Measurements from ENCODE around the gene DNAJC8. TPM values are rescaled to one million over a fixed set of nuclear protein-coding genes. Genes with fewer than 3 reads are reported as not detected.

The DNAJC8 gene, protein sequence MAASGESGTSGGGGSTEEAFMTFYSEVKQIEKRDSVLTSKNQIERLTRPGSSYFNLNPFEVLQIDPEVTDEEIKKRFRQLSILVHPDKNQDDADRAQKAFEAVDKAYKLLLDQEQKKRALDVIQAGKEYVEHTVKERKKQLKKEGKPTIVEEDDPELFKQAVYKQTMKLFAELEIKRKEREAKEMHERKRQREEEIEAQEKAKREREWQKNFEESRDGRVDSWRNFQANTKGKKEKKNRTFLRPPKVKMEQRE
- total RNA-seq: 47.7 TPM

DNA sequence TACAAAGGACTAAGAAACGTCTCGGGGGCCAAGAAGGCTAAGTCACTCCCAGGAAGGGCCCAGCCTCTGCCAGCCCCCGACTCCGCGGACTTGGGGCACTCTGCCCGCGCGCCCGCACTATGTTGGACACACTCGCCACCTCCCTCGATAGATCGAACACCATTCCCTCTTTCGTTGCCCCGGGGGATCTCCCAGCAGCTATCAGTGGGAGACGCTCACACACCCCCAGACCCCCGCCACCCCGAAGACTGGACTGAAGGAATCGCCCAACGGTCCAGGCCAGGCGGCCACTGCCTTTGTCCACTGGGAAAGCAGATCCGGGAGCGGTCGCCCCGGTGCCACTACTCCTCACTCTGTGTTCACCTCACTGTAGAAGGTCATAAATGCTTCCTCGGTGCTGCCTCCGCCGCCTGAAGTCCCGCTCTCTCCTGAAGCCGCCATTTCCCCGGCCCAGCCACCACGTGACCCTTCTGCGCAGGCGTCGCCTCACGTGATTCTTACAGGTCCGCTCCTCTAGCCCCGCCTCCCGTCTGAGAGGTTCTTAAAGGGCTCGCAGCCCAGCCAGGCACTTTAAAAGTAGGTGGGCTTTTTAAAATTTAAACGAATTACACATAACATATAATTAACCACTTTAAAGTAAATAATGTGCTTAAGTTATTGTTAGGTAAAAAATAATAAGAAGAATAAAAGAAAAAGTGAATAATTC is at the start of gene DNAJC8:
Gene DNAJC8 (minus strand): TSS at position 472 of the 706 bp plus-strand sequence. CDS start 31 bp downstream, at position 441.

GRCh38 chr1:28259252-28259933 is 26.6 kb upstream of the DNAJC8 start, which contains the start of gene SESN2:
TSS of gene SESN2 (plus strand) at chr1:28259518. CDS start at chr1:28259848, 330 bp downstream.

DNA sequence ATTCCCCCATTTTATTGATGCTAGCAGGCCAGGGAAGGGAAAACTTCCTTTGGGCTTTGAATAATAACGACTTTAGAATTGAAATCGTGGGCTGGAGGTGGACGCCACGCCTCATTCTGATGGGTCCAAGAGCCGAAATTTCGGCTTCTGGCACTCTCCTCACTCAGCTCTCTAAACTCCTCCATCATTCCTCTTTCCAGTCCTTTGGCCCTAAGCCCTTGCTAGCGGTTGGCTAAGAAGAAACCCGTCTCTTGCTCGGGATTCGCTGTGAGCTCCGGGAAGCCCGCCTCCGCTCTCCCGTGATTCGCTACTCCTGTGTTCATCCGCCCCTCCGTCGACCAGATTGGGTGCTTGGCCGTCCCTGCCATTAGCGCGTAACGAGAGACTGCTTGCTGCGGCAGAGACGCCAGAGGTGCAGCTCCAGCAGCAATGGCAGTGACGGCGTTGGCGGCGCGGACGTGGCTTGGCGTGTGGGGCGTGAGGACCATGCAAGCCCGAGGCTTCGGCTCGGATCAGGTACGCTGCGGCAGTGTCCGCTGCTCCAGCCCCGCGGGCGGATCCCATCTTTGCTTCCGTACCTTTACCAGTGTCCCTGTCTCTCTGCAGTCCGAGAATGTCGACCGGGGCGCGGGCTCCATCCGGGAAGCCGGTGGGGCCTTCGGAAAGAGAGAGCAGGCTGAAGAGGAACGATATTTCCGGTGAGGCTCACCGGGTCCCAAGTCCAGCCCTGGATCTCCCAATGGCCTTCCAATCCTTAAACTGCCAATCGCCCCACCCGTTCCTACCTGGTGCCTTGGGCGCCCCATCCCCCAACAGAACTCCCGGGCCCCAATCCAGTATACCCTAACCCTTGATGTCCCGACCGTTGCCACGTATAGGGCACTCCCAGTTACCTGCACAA is 3.2 kb upstream of the DNAJC8 start, which contains the start of gene ATP5IF1:
Gene ATP5IF1 (plus strand): TSS at position 370 of the 901 bp plus-strand sequence. CDS start 60 bp downstream, at position 430.

DNA sequence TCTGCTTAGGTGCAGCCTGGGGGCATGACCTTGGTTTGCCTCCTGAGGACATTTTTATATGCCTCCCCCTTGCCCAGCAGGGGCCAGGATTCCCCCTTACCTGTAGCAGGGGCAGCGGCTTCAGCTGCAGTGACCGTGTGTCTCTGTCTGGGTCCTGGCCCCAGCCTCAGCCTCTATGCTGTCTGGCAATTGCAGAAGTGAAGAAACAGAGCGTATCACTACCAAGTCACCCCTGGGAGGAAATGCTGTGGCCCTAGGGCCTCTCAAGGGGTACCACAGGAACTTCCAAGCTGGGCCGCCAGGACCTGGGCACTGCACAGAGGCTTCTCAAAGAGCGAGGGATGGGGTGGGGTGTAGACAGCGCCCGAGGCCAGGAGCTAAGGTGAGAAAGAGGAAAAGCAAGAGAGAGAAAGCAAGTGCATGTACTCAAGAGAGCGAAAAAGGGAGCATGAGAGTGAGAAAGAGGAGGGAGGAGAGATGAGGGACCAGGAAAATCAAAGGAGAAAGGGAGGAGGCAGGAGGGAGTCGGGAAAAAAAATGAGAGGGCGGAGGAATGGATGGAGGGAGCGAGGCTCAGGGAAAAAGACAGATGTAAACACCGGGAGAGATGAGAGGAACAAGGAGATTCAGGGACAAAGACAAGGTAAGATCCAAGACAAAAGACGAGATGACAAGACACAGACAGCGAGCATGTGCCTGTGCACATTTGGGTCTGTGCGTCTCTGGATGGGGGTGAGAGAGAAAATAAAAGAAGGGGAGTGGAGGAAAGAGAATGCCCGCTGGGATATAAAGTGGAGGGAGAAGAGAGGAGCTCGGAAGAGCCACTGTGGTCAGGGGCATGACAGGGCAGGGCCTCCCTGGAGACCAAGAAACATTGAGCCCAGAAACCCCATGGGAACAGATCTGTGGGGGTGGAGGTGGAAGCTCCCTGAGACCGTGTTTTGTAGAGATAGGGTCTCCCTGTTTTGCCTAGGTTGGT is 56.0 kb downstream of the DNAJC8 start, which contains the start of gene PTAFR:
Gene PTAFR (minus strand): TSS at position 199 of the 979 bp plus-strand sequence. CDS start 25,669 bp downstream, outside the sequence.

Other genes starting within 250 kb of the DNAJC8 start
- 18.5 TPM for gene EYA3, start 144.4 kb downstream of the DNAJC8 start, total RNA-seq
- 2.0 TPM for gene PTAFR, start 56.3 kb downstream of the DNAJC8 start, total RNA-seq
- 148 TPM for gene ATP5IF1, start 3.1 kb upstream of the DNAJC8 start, total RNA-seq
- gene SESN2, start 26.5 kb upstream of the DNAJC8 start, total RNA-seq: 5.9 TPM
- 11.3 TPM for gene MED18, start 96.0 kb upstream of the DNAJC8 start, total RNA-seq
- 18.6 TPM for gene PHACTR4, start 136.7 kb upstream of the DNAJC8 start, total RNA-seq

All from camera-type eye (tissue), 1 donor.